Aorta (tissue), 5 donors: ENCODE data around the gene FCN1. TPM values are rescaled to one million over a fixed set of nuclear protein-coding genes. Genes with fewer than 3 reads are reported as not detected.
"Not testable (repeated sequence)": the region's sequence is repeated elsewhere in the genome, so short reads cannot be mapped to it uniquely, and the experiment has no call there.

Experiments
- ATAC-seq: fragments of 200-7000 bp; cut with Tn5 transposase; one replicate; pipeline ENCODE4 v1.9.1; 2022; ENCODE audit warnings: moderate library complexity; ENCODE audit not compliant: low FRiP score
- DNase-seq, 2 donors: peaks; one replicate each; pipeline ENCODE4 v3.0.0-alpha.2; 2020
- H3K27ac ChIP-seq, 2 donors: one replicate each; pipeline ENCODE4 v1.5.1; 2013; ENCODE audit warnings: low read length in 2 of 2, mild to moderate bottlenecking in 2 of 2, moderate library complexity in 2 of 2, control low read depth in 1 of 2, inconsistent platforms in 1 of 2, low read depth in 1 of 2
- H3K27me3 ChIP-seq, 2 donors: one replicate each; pipeline ENCODE4 v1.6.1; 2013; ENCODE audit warnings: control low read depth in 1 of 2, low read length in 1 of 2, mild to moderate bottlenecking in 1 of 2, moderate library complexity in 1 of 2; ENCODE audit not compliant: insufficient read depth in 2 of 2, control insufficient read depth in 1 of 2
- H3K36me3 ChIP-seq, 2 donors: one replicate each; pipeline ENCODE4 v1.6.1; 2013; ENCODE audit warnings: control low read depth in 1 of 2, low read length in 1 of 2, mild to moderate bottlenecking in 1 of 2; ENCODE audit not compliant: insufficient read depth in 2 of 2, control insufficient read depth in 1 of 2
- H3K4me1 ChIP-seq, 2 donors: one replicate each; pipeline ENCODE4 v1.6.1; 2013; ENCODE audit warnings: low read length in 2 of 2, control low read depth in 1 of 2, mild to moderate bottlenecking in 1 of 2, moderate library complexity in 1 of 2; ENCODE audit not compliant: insufficient read depth in 2 of 2, control insufficient read depth in 1 of 2
- H3K4me3 ChIP-seq, 2 donors: one replicate each; pipeline ENCODE4 v1.5.1; 2013; ENCODE audit warnings: low read length in 2 of 2, control low read depth in 1 of 2, mild to moderate bottlenecking in 1 of 2
- H3K9me3 ChIP-seq: one replicate; pipeline ENCODE4 v1.6.1; 2013; ENCODE audit warnings: mild to moderate bottlenecking, low read length; ENCODE audit not compliant: control insufficient read depth
- WGBS, 2 donors: extraction: QIAGEN DNeasy Blood & Tissue Kit; methylation state at CpG; one replicate each; pipeline ENCODE4 v1.1.7; 2013; 5-methylcytosine and 5-hydroxymethylcytosine counted together
- intact Hi-C, 2 donors: fragments of 100-400 bp; cut with DNase I; formaldehyde crosslinking; loops; one replicate each; pipeline versions ENCODE4 v1.14.2 to v1.15.0; 2022
- polyA plus RNA-seq, 2 donors: library from polyadenylated mRNA; stranded (reverse); fragments of 200-250 nt; gene quantifications; one replicate each; pipeline ENCODE4 v1.2.3, GENCODE V29; 2013
- total RNA-seq, 2 donors: library from RNA; stranded (reverse); fragmentation: NEBNext Ultra II Directional; extraction: Animal tissue kit (Norgen Biotek cat#: 25700); gene quantifications; one replicate each; pipeline ENCODE4 v1.2.1, GENCODE V29; 2021
- donor health status: healthy with polysubstance abuse.
- donor health status: Bipolar disorder and iron deficiency.
- donor health status: DM: no; HTN: no; CAD: no.
- donor health status: DM: no; HTN: no; CAD: no.
- donor health status: DM: yes; HTN: yes; CAD: no.

FCN1 gene
- total and polyA plus RNA-seq, 4 donors: 0.97 to 14.4 (median 6.0) TPM

DNA sequence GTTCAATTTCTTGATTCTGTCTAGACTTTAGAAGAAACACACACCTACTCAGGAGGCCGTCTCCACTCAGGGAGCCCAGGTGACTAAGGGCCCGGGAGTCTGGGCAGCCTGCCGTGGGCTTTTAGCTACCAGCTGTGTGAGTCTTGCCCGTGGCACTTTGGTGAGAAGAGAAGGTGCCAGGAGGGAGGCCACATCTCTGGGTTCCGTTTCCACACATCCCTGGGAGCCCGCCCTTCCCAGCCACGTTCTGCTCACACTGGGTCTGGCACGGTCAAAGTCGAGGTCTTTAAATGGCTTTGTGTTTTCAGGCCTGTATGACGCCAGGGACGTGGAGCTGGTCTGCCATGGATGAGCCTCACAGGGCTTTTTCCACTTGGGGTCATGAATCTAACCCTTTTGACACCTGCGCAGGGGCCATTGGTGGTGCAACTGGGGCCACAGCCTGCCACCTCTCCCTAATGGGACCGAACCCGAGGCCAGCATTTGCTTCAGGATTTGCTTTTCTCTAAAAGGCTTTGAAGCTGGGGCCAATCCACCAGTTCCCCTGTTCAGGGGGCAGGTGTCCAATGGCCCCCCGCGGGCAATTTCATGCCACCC, 54.3 kb downstream of the FCN1 start:
- DNase-seq (peak in 1 of 2 donors; percentile 87), ATAC-seq (peak; percentile 15)
- Histone ChIP-seq H3K4me3 (no peak overlapping the region), H3K4me1 (no peaks in the 10 kb centered on the region), H3K9me3 (peaks cover 2% of the 10 kb centered on the region), H3K27ac (no peak overlapping the region), H3K27me3 (no peaks in the 10 kb centered on the region), H3K36me3 (no peaks in the 10 kb centered on the region)
- intact Hi-C loops: no loop called here
- 62 to 88% methylated on average over 16 of the region's 16 CpGs for WGBS, 2 donors

DNA sequence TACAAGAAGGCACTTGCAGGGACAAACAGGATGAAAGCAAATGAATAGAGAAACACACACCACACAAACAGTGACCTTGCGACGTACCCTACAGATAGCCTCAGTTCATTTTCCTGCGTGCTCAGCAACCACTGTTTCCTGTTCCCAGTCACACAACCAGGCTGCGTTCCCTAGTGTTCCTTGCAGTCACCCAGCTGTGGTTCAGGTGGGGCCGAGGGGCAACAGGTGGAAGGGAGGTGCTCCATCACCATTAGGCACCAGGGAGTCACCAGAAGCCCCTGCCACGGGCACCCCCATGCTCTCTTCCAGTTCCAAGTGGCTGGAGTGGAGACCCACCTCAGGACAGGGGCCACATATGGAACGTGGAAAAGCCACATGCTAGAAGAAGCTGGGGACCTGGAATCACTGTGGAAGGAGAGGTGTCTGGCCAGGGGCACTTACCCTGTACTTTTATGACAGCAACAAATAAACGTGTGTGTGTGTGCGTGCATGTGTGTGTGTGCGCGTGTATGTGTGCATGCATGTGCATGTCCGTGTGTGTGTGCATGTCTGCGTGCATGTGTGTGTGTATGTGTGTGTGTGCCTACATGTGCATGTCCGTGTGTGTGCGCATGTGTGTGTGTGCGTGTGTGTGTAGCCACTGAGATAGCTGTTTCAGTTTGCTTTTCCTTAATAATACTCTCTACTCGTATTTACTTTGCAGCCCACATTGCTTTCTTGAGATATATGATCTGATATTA, 55.9 kb downstream of the FCN1 start:
- DNase-seq: peak in 1 of 2 donors; percentile 61
- H3K27me3 ChIP-seq: no peaks in the 10 kb centered on the region
- H3K36me3 ChIP-seq: no peaks in the 10 kb centered on the region
- 87 to 90% methylated on average over 17 of the region's 17 CpGs for WGBS, 2 donors
- H3K4me1 ChIP-seq: no peaks in the 10 kb centered on the region
- intact Hi-C loops: no loop called here
- no peak overlapping the region for H3K27ac ChIP-seq
- H3K9me3 ChIP-seq: peaks cover 2% of the 10 kb centered on the region
- H3K4me3 ChIP-seq: no peak overlapping the region
- no peak for ATAC-seq

DNA sequence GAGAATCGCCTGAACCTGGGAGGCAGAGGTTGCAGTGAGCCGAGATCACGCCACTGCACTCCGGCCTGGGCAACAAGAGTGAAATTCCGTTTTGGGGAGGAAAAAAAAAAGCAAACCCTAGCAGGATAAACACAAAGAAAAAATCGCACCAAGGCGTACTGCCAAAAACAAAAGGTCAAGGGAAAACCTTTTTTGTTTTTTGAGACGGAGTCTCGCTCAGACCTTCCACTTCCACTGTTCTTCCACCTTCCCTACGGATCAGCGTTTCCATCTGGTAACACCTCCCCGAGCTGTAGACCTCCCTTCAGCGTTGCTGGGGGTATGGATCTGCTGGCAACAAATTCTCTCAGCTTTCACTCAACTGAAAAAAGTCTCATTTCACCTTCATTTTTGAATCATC, 57.2 kb downstream of the FCN1 start:
- no peak for DNase-seq
- WGBS, 2 donors: 85 to 89% methylated on average over 13 of the region's 13 CpGs
- H3K27ac ChIP-seq: no peak overlapping the region

DNA sequence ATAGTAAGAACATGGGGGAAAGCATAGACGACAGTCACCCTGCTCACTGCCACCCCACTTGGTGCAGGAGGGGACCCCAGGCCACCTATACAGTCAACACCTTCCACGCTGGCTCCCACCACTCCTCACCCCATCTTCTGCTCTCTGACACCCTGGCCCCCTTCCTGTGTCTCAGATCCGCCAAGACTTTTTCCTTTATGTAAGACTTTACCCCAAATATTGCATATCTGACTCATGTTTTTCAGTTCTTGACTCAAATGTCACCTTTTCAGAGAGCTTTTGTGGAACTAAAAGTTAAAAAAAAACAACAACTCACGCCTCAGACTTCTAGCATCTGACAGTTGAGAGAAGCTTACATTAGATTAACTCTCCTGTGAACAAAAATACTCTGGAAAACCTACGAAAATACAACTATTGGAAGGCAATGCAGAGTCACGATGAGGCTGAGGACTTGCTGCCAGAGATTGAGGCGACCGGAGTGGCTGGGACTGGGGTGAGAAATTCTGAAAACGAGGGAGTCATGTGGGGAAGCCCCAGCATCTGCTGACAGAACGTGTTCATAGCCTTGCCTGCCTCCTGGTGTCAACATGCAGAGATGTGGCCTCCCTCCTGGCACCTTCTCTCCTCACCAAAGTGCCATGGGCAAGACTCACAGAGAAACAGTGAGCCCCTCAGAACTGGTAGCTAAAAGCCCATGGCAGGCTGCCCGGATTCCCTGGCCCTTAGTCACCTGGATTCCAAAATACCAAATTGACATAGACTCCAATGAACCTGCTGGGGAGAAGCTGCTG, 59.5 kb downstream of the FCN1 start:
- WGBS, 2 donors: 53 to 62% methylated on average over 11 of the region's 11 CpGs
- Histone ChIP-seq H3K9me3 (peaks cover 2% of the 10 kb centered on the region), H3K27ac (no peak overlapping the region), H3K4me1 (no peaks in the 10 kb centered on the region), H3K36me3 (no peaks in the 10 kb centered on the region), H3K4me3 (no peak overlapping the region), H3K27me3 (no peaks in the 10 kb centered on the region)
- DNase-seq (peak in 1 of 2 donors; percentile 76), ATAC-seq (no peak)
- intact Hi-C loops: no loop called here

More for the DNA sequence above, 57.2 kb downstream of the FCN1 start:
- Histone ChIP-seq H3K36me3 (no peaks in the 10 kb centered on the region), H3K27me3 (no peaks in the 10 kb centered on the region), H3K9me3 (peaks cover 2% of the 10 kb centered on the region), H3K4me3 (no peak overlapping the region), H3K4me1 (no peaks in the 10 kb centered on the region)
- ATAC-seq: no peak
- intact Hi-C loops: no loop called here

DNA sequence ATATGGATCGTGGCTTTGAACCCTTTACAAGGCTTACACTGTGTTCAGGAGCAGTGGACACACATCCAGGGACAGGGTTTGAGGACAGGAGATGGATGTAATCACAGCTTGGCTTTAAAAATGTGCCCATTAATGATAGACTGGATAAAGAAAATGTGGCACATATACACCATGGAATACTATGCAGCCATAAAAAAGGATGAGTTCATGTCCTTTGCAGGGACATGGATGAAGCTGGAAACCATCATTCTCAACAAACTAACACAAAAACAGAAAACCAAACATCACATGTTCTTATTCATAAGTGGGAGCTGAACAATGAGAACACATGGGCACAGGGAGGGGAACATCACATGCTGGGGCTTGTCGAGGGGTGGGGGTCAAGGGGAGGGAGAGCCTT, 60.3 kb downstream of the FCN1 start:
- H3K36me3 ChIP-seq, intact Hi-C loops, ATAC-seq, DNase-seq, H3K9me3 ChIP-seq, H3K27me3 ChIP-seq, H3K4me1 ChIP-seq, H3K27ac ChIP-seq, H3K4me3 ChIP-seq: not testable (repeated sequence)
- 87 to 96% methylated on average over 2 of the region's 2 CpGs for WGBS, 2 donors

DNA sequence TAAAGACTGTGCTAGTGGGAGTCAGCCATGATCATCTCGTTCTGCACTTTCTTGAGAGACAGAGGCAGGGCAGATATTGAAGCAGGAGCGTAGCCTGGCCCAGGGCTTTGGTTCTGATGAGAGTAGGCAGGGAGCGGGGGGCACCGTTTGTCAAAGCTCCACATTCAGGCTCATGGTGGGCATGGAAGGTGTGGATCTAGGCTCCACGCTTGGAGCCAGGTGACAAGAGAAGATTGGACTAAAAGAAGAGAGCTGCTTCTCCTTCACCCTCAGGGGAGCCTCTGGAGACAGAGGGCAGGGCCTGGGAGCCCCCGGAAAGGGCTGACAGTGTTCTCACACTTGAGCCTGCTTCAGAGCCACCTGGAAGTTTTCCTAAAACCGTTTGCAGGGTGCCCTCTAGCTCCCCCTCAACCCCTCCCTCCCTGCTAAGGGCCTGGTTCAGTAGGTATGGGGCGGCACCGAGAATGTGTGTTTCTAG, 61.8 kb downstream of the FCN1 start:
- ATAC-seq (no peak), DNase-seq (peak in 1 of 2 donors; percentile 29)
- WGBS, 2 donors: 83 to 86% methylated on average over 9 of the region's 9 CpGs
- intact Hi-C loops: no loop called here
- no peaks in the 10 kb centered on the region for H3K36me3 ChIP-seq
- no peak overlapping the region for H3K4me3 ChIP-seq
- no peaks in the 10 kb centered on the region for H3K27me3 ChIP-seq
- no peaks in the 10 kb centered on the region for H3K9me3 ChIP-seq
- H3K27ac ChIP-seq: no peak overlapping the region
- no peaks in the 10 kb centered on the region for H3K4me1 ChIP-seq

Other genes with a start within 250 kb of the FCN1 start
- under 1 TPM in 1 of 2 donors, not detected in 1; 0.32 TPM for gene FCN2, start 37.1 kb downstream of the FCN1 start, total RNA-seq
- gene FCN2, start 37.1 kb downstream of the FCN1 start, polyA plus RNA-seq: not detected
- 10 to 100 TPM; 21.0 to 63.0 TPM for gene OLFM1, start 169.8 kb upstream of the FCN1 start, total RNA-seq
- gene OLFM1, start 169.8 kb upstream of the FCN1 start, polyA plus RNA-seq: 1 to 10 TPM; 3.5 to 8.6 TPM